Activated CD8-positive, alpha-beta T cell treated with anti-CD3 and anti-CD28 coated beads, Interleukin-2, amount 10 ng/mL, durations not matched to agents 7 days and 5 days (primary cell): Measurements from ENCODE around the gene C17orf67. TPM values are rescaled to one million over a fixed set of nuclear protein-coding genes. Genes with fewer than 3 reads are reported as not detected.

Experiments
- ATAC-seq: fragments of 150-1000 bp; cut with Tn5 transposase; one replicate; pipeline ENCODE4 v1.10.0; 2021; ENCODE audit warnings: moderate library complexity
- CTCF ChIA-PET: fragments of 350-600 bp; sonication (Branson Sonifier 250); formaldehyde crosslinking; loops from one replicate; lab custom pipeline; 2021; ENCODE audit warnings: antibody characterized with exemption; lab: Charles Lee
- POLR2A ChIA-PET: fragments of 350-600 bp; sonication (Branson Sonifier 250); formaldehyde crosslinking; loops from one replicate; lab custom pipeline; 2021; ENCODE audit warnings: antibody characterized with exemption; lab: Charles Lee
- DNase-seq: peaks from one replicate; pipeline ENCODE4 v3.0.0-alpha.2; 2020
- H3K27ac Mint-ChIP-seq: one replicate; pipeline ENCODE4 v1.8.0; 2021; ENCODE audit warnings: mild to moderate bottlenecking, mixed read lengths
- H3K27me3 Mint-ChIP-seq: one replicate; pipeline ENCODE4 v1.8.0; 2021; ENCODE audit warnings: low read depth, mixed read lengths
- H3K36me3 Mint-ChIP-seq: one replicate; pipeline ENCODE4 v1.8.0; 2021; ENCODE audit warnings: low read depth, mixed read lengths
- H3K4me1 Mint-ChIP-seq: one replicate; pipeline ENCODE4 v1.8.0; 2021; ENCODE audit warnings: low read depth, mixed read lengths
- H3K4me3 Mint-ChIP-seq: one replicate; pipeline ENCODE4 v1.8.0; 2021; ENCODE audit warnings: mild to moderate bottlenecking, mixed read lengths
- H3K9me3 Mint-ChIP-seq: one replicate; pipeline ENCODE4 v1.8.0; 2022; ENCODE audit warnings: mixed read lengths; ENCODE audit not compliant: insufficient read depth
- total RNA-seq, 2 experiments: library from RNA; stranded (reverse); gene quantifications; one replicate each; pipeline ENCODE4 v1.2.3, GENCODE V29; 2021

C17orf67 gene
- total RNA-seq, 2 experiments from 2014 or later, result 3.1 to 3.2 TPM

GRCh38 chr17:56752263-56752836 lies 81.4 kb downstream of the C17orf67 start:
- no peak for DNase-seq
- no peaks in the 10 kb centered on the region for H3K27me3 Mint-ChIP-seq
- H3K36me3 Mint-ChIP-seq, result no peaks in the 10 kb centered on the region
- no peak overlapping the region for H3K4me3 Mint-ChIP-seq
- peaks cover 15% of the 10 kb centered on the region for H3K4me1 Mint-ChIP-seq
- no peak overlapping the region for H3K27ac Mint-ChIP-seq
- CTCF ChIA-PET, result interaction anchor here (1.4 to 3.4 kb wide), 3 partner anchors 11 to 36 kb away, joined by 5 to 13 read pairs (median 11); no protein-coding TSS in a partner anchor
- no peak for ATAC-seq
- no peaks in the 10 kb centered on the region for H3K9me3 Mint-ChIP-seq
- POLR2A ChIA-PET, result no interaction called here

- ATAC-seq (no peak), DNase-seq (no peak)
- ChIA-PET CTCF (interaction anchor here (1.4 to 3.4 kb wide), 3 partner anchors 13 to 35 kb away, joined by 5 to 13 read pairs (median 11); no protein-coding TSS in a partner anchor), POLR2A (no interaction called here)
- Mint-ChIP-seq H3K4me3 (no peak overlapping the region), H3K36me3 (no peaks in the 10 kb centered on the region), H3K27me3 (no peaks in the 10 kb centered on the region), H3K4me1 (peaks cover 15% of the 10 kb centered on the region), H3K27ac (no peak overlapping the region), H3K9me3 (no peaks in the 10 kb centered on the region)
Measured at GRCh38 chr17:56751145-56751738, 82.5 kb downstream of the C17orf67 start.

GRCh38 chr17:56744721-56745120 lies 89.0 kb downstream of the C17orf67 start:
- no peak for DNase-seq
- peaks cover 2% of the 10 kb centered on the region for H3K4me1 Mint-ChIP-seq
- no peaks in the 10 kb centered on the region for H3K36me3 Mint-ChIP-seq
- POLR2A ChIA-PET, result no interaction called here
- no peak overlapping the region for H3K27ac Mint-ChIP-seq
- H3K27me3 Mint-ChIP-seq, result peaks cover 11% of the 10 kb centered on the region
- CTCF ChIA-PET, result no interaction called here
- no peaks in the 10 kb centered on the region for H3K9me3 Mint-ChIP-seq
- H3K4me3 Mint-ChIP-seq, result no peak overlapping the region
- ATAC-seq, result no peak

GRCh38 chr17:56742601-56743000 lies 91.1 kb downstream of the C17orf67 start:
- Mint-ChIP-seq H3K36me3 (no peaks in the 10 kb centered on the region), H3K4me3 (no peak overlapping the region), H3K27ac (no peak overlapping the region), H3K27me3 (peaks cover 13% of the 10 kb centered on the region), H3K4me1 (no peaks in the 10 kb centered on the region), H3K9me3 (no peaks in the 10 kb centered on the region)
- CTCF ChIA-PET, result no interaction called here
- no peak for ATAC-seq
- POLR2A ChIA-PET, result no interaction called here
- DNase-seq, result no peak

Other genes with a start within 250 kb of the C17orf67 start
- under 1 TPM; 0.63 to 0.95 TPM for gene NOG, start 240.2 kb downstream of the C17orf67 start, total RNA-seq
- 10 to 100 TPM; 30.8 to 31.1 TPM for gene DGKE, start 231 bp upstream of the C17orf67 start, total RNA-seq
- 100 to 1,000 TPM; 131 to 142 TPM for gene TRIM25, start 80.1 kb upstream of the C17orf67 start, total RNA-seq
- 10 to 100 TPM; 17.6 to 17.8 TPM for gene COIL, start 127.1 kb upstream of the C17orf67 start, total RNA-seq
- 10 to 100 TPM; 13.4 to 13.7 TPM for gene SCPEP1, start 144.2 kb upstream of the C17orf67 start, total RNA-seq